CD8-positive, alpha-beta memory T cell (primary cell): ENCODE data around the gene ACOT7. TPM values are rescaled to one million over a fixed set of nuclear protein-coding genes. Genes with fewer than 3 reads are reported as not detected.
"Not testable (repeated sequence)": the region's sequence is repeated elsewhere in the genome, so short reads cannot be mapped to it uniquely, and the experiment has no call there.

Experiments
- CTCF ChIA-PET: fragments of 350-600 bp; sonication (Branson Sonifier 250); formaldehyde crosslinking; loops from one replicate; lab custom pipeline; 2021; ENCODE audit warnings: antibody characterized with exemption; lab: Charles Lee
- POLR2A ChIA-PET: fragments of 350-600 bp; sonication (Branson Sonifier 250); formaldehyde crosslinking; loops from one replicate; lab custom pipeline; 2021; ENCODE audit warnings: antibody characterized with exemption; lab: Charles Lee
- DNase-seq, 5 donors: peaks; one replicate each; pipeline versions ENCODE4 v3.0.0 to v3.0.0-alpha.2; 2020 to 2022; ENCODE audit warnings: mixed read lengths in 1 of 5
- H3K27ac ChIP-seq: one replicate; pipeline ENCODE4 v1.7.0; 2013; ENCODE audit warnings: low read depth, mild to moderate bottlenecking, low read length, moderate library complexity
- H3K27me3 ChIP-seq: 2 replicates; pipeline ENCODE4 v1.7.0; 2013; ENCODE audit warnings: low read length, mild to moderate bottlenecking; ENCODE audit not compliant: insufficient read depth, poor library complexity, severe bottlenecking
- H3K36me3 ChIP-seq: 2 replicates; pipeline ENCODE4 v1.7.0; 2013; ENCODE audit warnings: mild to moderate bottlenecking, low read length, moderate library complexity; ENCODE audit not compliant: insufficient read depth
- H3K4me1 ChIP-seq: 2 replicates; pipeline ENCODE4 v1.7.0; 2013; ENCODE audit warnings: mild to moderate bottlenecking, low read length, moderate library complexity; ENCODE audit not compliant: insufficient read depth
- H3K4me3 ChIP-seq: 2 replicates; pipeline ENCODE4 v1.7.0; 2013; ENCODE audit warnings: mild to moderate bottlenecking, low read length
- H3K9me3 ChIP-seq: 2 replicates; pipeline ENCODE4 v1.7.0; 2013; ENCODE audit warnings: mild to moderate bottlenecking, low read length
- H3K27ac Mint-ChIP-seq, 8 donors: one replicate each; pipeline ENCODE4 v1.8.0; 2020 to 2021; ENCODE audit warnings: mixed read lengths in 8 of 8, mild to moderate bottlenecking in 6 of 8, inconsistent platforms in 3 of 8, moderate library complexity in 3 of 8
- H3K27me3 Mint-ChIP-seq, 2 donors: one replicate each; pipeline ENCODE4 v1.8.0; 2020 to 2021; ENCODE audit warnings: mixed read lengths in 2 of 2, mild to moderate bottlenecking in 1 of 2, moderate library complexity in 1 of 2
- H3K36me3 Mint-ChIP-seq, 3 donors: one replicate each; pipeline ENCODE4 v1.8.0; 2020 to 2021; ENCODE audit warnings: mixed read lengths in 3 of 3, inconsistent platforms in 1 of 3, mild to moderate bottlenecking in 1 of 3
- H3K4me1 Mint-ChIP-seq, 3 donors: one replicate each; pipeline ENCODE4 v1.8.0; 2020 to 2021; ENCODE audit warnings: mixed read lengths in 3 of 3, inconsistent platforms in 1 of 3, mild to moderate bottlenecking in 1 of 3
- H3K4me3 Mint-ChIP-seq, 7 donors: one replicate each; pipeline ENCODE4 v1.8.0; 2020 to 2021; ENCODE audit warnings: mixed read lengths in 7 of 7, mild to moderate bottlenecking in 6 of 7, moderate library complexity in 4 of 7, inconsistent platforms in 2 of 7
- H3K9me3 Mint-ChIP-seq, 5 donors: one replicate each; pipeline ENCODE4 v1.8.0; 2020 to 2022; ENCODE audit warnings: mixed read lengths in 5 of 5, mild to moderate bottlenecking in 3 of 5, moderate library complexity in 2 of 5, inconsistent platforms in 1 of 5
- polyA plus RNA-seq: library from polyadenylated mRNA; unstranded; fragments of 300-500 nt; fragmentation: Illumina TruSeq; gene quantifications from one replicate; pipeline ENCODE4 v1.2.3, GENCODE V29; 2021
- total RNA-seq, 2 experiments: library from RNA; stranded (reverse); gene quantifications; one replicate each; pipeline ENCODE4 v1.2.3, GENCODE V29; 2021

Gene ACOT7
- total and polyA plus RNA-seq, 3 experiments from 2014 or later: 10.0 to 109 (median 109) TPM

DNA sequence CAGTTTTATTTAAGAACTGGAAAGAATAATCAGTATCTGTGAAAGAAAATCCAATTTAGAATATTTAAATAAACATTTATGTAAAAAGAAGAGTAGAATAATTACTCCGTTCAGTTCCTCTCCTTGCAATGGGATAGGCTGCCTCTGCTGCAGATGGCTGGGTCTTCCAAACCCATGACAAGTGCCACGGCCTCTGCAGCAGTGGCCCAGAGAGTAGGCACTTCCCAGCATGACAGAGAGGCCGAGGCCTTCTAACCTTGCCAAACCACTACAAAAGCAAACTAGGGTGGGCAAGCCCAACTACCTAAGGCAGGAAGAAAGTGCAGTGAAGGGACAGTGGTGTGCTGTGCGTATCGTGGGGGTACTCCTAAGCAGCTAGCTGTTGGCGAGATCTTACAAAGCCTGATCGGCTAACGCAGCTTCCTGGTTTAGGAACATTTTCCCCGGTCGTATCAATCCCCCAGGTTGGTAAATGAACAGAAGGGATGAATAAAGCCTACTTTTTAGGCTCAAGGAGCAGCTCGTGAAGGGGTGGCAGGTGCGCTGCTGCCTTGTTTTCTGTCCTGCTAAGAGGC is 172.3 kb downstream of the ACOT7 start:
- H3K36me3 ChIP-seq: peaks cover 10% of the 10 kb centered on the region
- H3K27ac ChIP-seq: no peak overlapping the region
- H3K4me1 ChIP-seq: no peaks in the 10 kb centered on the region
- no peak overlapping the region for H3K27ac Mint-ChIP-seq
- CTCF ChIA-PET: no interaction called here
- no peak for DNase-seq
- H3K4me3 Mint-ChIP-seq: no peak overlapping the region
- H3K9me3 ChIP-seq: no peaks in the 10 kb centered on the region
- POLR2A ChIA-PET: no interaction called here
- H3K9me3 Mint-ChIP-seq: no peaks in the 10 kb centered on the region
- H3K4me3 ChIP-seq: no peak overlapping the region
- H3K27me3 ChIP-seq: no peaks in the 10 kb centered on the region
- H3K4me1 Mint-ChIP-seq: peaks cover 0 to under 1% (median 0%) of the 10 kb centered on the region in 3 donors
- H3K36me3 Mint-ChIP-seq: peaks cover 0 to 43% (median 6%) of the 10 kb centered on the region in 3 donors
- H3K27me3 Mint-ChIP-seq: no peaks in the 10 kb centered on the region

DNA sequence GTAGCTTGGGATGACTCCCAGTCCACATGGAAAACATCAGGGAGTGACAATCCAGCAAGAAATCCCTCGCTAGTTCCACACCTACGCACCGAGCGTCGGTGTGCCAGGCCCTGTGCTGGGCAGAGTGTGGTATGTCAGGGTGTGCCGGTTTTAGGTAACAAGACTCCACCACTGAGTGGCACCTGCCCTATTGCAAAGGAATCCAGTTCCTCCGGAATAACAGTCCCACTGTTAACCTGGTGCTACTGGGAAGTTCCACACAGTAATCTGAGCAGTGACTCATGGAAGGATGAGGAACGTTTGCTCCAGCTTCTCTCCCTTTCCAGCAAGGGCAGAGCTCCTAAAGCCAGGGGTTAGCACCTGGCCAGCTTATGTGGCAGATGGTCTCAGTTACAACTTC is 173.3 kb downstream of the ACOT7 start:
- peaks cover 0 to 2% (median 0%) of the 10 kb centered on the region in 5 donors for H3K9me3 Mint-ChIP-seq
- no peak overlapping the region for H3K4me3 Mint-ChIP-seq
- DNase-seq: no peak
- peaks cover 0 to 4% of the 10 kb centered on the region in 2 donors for H3K27me3 Mint-ChIP-seq
- H3K36me3 ChIP-seq: peaks cover 10% of the 10 kb centered on the region
- no peaks in the 10 kb centered on the region for H3K4me1 Mint-ChIP-seq
- H3K4me3 ChIP-seq: no peak overlapping the region
- CTCF ChIA-PET: no interaction called here
- peaks cover 0 to 33% (median 5%) of the 10 kb centered on the region in 3 donors for H3K36me3 Mint-ChIP-seq
- H3K9me3 ChIP-seq: no peaks in the 10 kb centered on the region
- H3K27ac Mint-ChIP-seq: no peak overlapping the region
- H3K27me3 ChIP-seq: no peaks in the 10 kb centered on the region
- H3K27ac ChIP-seq: no peak overlapping the region
- no peaks in the 10 kb centered on the region for H3K4me1 ChIP-seq
- POLR2A ChIA-PET: no interaction called here

GRCh38 chr1:6219641-6220040 is 173.9 kb downstream of the ACOT7 start:
- H3K36me3 ChIP-seq, H3K27me3 ChIP-seq, CTCF ChIA-PET, H3K4me3 ChIP-seq, DNase-seq, H3K9me3 ChIP-seq, H3K27me3 Mint-ChIP-seq, H3K4me3 Mint-ChIP-seq, POLR2A ChIA-PET, H3K27ac Mint-ChIP-seq, H3K9me3 Mint-ChIP-seq, H3K4me1 Mint-ChIP-seq, H3K4me1 ChIP-seq, H3K27ac ChIP-seq: not testable (repeated sequence)
- H3K36me3 Mint-ChIP-seq: peaks cover 0 to 27% (median 3%) of the 10 kb centered on the region in 3 donors

DNA sequence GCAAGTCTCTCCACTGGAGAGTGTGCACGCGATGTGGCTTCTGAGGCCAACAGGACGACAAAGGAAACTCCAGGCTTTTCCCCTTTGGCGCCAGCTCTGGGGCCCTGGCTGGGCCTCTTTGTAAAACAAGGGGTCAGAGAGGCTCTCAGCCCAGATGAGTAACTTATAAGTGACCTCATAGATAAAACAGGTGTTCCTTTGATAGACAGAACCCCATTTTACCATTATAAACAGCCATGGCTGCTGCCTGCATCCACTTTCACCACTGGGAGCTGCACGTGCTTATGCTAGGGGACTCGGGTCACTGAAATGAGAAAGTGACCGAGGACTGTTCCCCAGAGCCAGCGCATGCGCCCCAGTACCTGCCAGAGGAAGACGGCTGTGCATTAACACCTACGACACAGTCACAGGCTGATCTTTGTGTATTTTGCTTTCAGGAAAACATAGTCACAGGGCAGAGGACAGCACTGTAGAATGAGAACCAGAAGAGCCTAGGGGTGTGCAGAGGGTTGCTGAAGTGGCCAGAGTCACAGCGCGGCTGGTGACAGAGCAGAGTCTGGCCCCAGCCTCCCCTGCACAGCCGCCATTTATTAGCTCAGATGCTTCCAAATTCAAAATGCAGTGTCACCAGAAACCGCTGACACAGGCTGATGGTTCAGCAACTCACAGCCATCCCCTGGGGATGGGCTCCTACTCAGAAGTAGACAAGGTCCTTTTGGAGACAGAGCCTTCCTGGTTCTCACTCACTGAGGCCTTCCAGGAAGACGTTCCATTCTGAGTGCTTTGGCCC is 175.0 kb downstream of the ACOT7 start:
- Mint-ChIP-seq H3K27me3 (peaks cover 0 to 4% of the 10 kb centered on the region in 2 donors), H3K36me3 (peaks cover 0 to 16% (median 0%) of the 10 kb centered on the region in 3 donors), H3K4me1 (no peaks in the 10 kb centered on the region), H3K27ac (no peak overlapping the region), H3K9me3 (peaks cover 0 to 2% (median 0%) of the 10 kb centered on the region in 5 donors), H3K4me3 (no peak overlapping the region)
- Histone ChIP-seq H3K27me3 (no peaks in the 10 kb centered on the region), H3K27ac (no peak overlapping the region), H3K4me1 (no peaks in the 10 kb centered on the region), H3K4me3 (no peak overlapping the region), H3K36me3 (no peaks in the 10 kb centered on the region), H3K9me3 (no peaks in the 10 kb centered on the region)
- no peak for DNase-seq
- ChIA-PET CTCF (no interaction called here), POLR2A (no interaction called here)

Other genes with a start within 250 kb of the ACOT7 start
- gene CHD5, start 213.4 kb downstream of the ACOT7 start, total RNA-seq: under 1 TPM; 0.61 to 0.82 TPM
- gene CHD5, start 213.4 kb downstream of the ACOT7 start, polyA plus RNA-seq: not detected
- 100 to 1,000 TPM; 397 to 449 TPM for gene RPL22, start 194.2 kb downstream of the ACOT7 start, total RNA-seq
- 213 TPM for gene RPL22, start 194.2 kb downstream of the ACOT7 start, polyA plus RNA-seq
- gene RNF207, start 187.6 kb downstream of the ACOT7 start, total RNA-seq: 10 to 100 TPM; 10.8 to 12.8 TPM
- 0.22 TPM for gene RNF207, start 187.6 kb downstream of the ACOT7 start, polyA plus RNA-seq
- gene ICMT, start 157.8 kb downstream of the ACOT7 start, total RNA-seq: 10 to 100 TPM; 79.1 to 79.4 TPM
- gene ICMT, start 157.8 kb downstream of the ACOT7 start, polyA plus RNA-seq: 24.4 TPM
- not detected for gene HES3, start 149.6 kb downstream of the ACOT7 start, total RNA-seq
- not detected for gene HES3, start 149.6 kb downstream of the ACOT7 start, polyA plus RNA-seq
- under 1 TPM; 0.50 to 0.66 TPM for gene GPR153, start 132.7 kb downstream of the ACOT7 start, total RNA-seq
- 0.39 TPM for gene GPR153, start 132.7 kb downstream of the ACOT7 start, polyA plus RNA-seq
- gene HES2, start 26.2 kb upstream of the ACOT7 start, total RNA-seq: under 1 TPM; 0.18 to 0.35 TPM
- gene HES2, start 26.2 kb upstream of the ACOT7 start, polyA plus RNA-seq: not detected
- gene ESPN, start 31.0 kb upstream of the ACOT7 start, total RNA-seq: under 1 TPM; 0.28 to 0.60 TPM
- gene ESPN, start 31.0 kb upstream of the ACOT7 start, polyA plus RNA-seq: 0.48 TPM
- 100 to 1,000 TPM in 1 of 2 experiments, 10 to 100 TPM in 1; 90.8 to 100 TPM for gene TNFRSF25, start 72.4 kb upstream of the ACOT7 start, total RNA-seq
- gene TNFRSF25, start 72.4 kb upstream of the ACOT7 start, polyA plus RNA-seq: 30.0 TPM
- gene PLEKHG5, start 97.9 kb upstream of the ACOT7 start, total RNA-seq: 1 to 10 TPM; 2.2 to 2.6 TPM
- gene PLEKHG5, start 97.9 kb upstream of the ACOT7 start, polyA plus RNA-seq: 1.0 TPM
- gene NOL9, start 160.7 kb upstream of the ACOT7 start, total RNA-seq: 10 to 100 TPM; 55.8 to 57.8 TPM
- gene NOL9, start 160.7 kb upstream of the ACOT7 start, polyA plus RNA-seq: 18.2 TPM
- not detected for gene TAS1R1, start 161.5 kb upstream of the ACOT7 start, total RNA-seq
- not detected for gene TAS1R1, start 161.5 kb upstream of the ACOT7 start, polyA plus RNA-seq
- 10 to 100 TPM; 25.0 to 31.7 TPM for gene ZBTB48, start 186.2 kb upstream of the ACOT7 start, total RNA-seq
- 24.1 TPM for gene ZBTB48, start 186.2 kb upstream of the ACOT7 start, polyA plus RNA-seq
- 10 to 100 TPM; 36.4 to 37.3 TPM for gene KLHL21, start 209.1 kb upstream of the ACOT7 start, total RNA-seq
- gene KLHL21, start 209.1 kb upstream of the ACOT7 start, polyA plus RNA-seq: 31.6 TPM
- 10 to 100 TPM; 12.5 to 14.0 TPM for gene PHF13, start 220.0 kb upstream of the ACOT7 start, total RNA-seq
- gene PHF13, start 220.0 kb upstream of the ACOT7 start, polyA plus RNA-seq: 4.9 TPM
- gene THAP3, start 231.1 kb upstream of the ACOT7 start, total RNA-seq: 10 to 100 TPM; 18.3 to 20.6 TPM
- 24.0 TPM for gene THAP3, start 231.1 kb upstream of the ACOT7 start, polyA plus RNA-seq